IgD-negative memory B cell (primary cell): ENCODE results near the gene ST6GAL1. TPM values are rescaled to one million over a fixed set of nuclear protein-coding genes. Genes with fewer than 3 reads are reported as not detected.
"Not testable (repeated sequence)": the region's sequence is repeated elsewhere in the genome, so short reads cannot be mapped to it uniquely, and the experiment has no call there.

Experiments used
- H3K27ac Mint-ChIP-seq, 3 donors: one replicate each; pipeline ENCODE4 v1.8.0; 2020 to 2022; ENCODE audit warnings: mild to moderate bottlenecking in 3 of 3, mixed read lengths in 3 of 3, moderate library complexity in 1 of 3
- H3K27me3 Mint-ChIP-seq: one replicate; pipeline ENCODE4 v1.8.0; 2021; ENCODE audit warnings: mixed read lengths
- H3K36me3 Mint-ChIP-seq: one replicate; pipeline ENCODE4 v1.8.0; 2020; ENCODE audit warnings: mild to moderate bottlenecking, mixed read lengths
- H3K4me1 Mint-ChIP-seq, 3 donors: one replicate each; pipeline ENCODE4 v1.8.0; 2020 to 2022; ENCODE audit warnings: mixed read lengths in 3 of 3, mild to moderate bottlenecking in 1 of 3
- H3K4me3 Mint-ChIP-seq, 4 donors: one replicate each; pipeline ENCODE4 v1.8.0; 2020 to 2022; ENCODE audit warnings: mild to moderate bottlenecking in 4 of 4, mixed read lengths in 4 of 4, moderate library complexity in 3 of 4
- H3K9me3 Mint-ChIP-seq, 3 donors: one replicate each; pipeline ENCODE4 v1.8.0; 2020 to 2021; ENCODE audit warnings: mixed read lengths in 3 of 3, mild to moderate bottlenecking in 1 of 3
- polyA plus RNA-seq: library from polyadenylated mRNA; unstranded; fragments of 300-500 nt; fragmentation: Illumina TruSeq; gene quantifications from one replicate; pipeline ENCODE4 v1.2.3, GENCODE V29; 2021

ST6GAL1 gene
- polyA plus RNA-seq, 1 donor from 2014 or later, result 257 TPM

DNA sequence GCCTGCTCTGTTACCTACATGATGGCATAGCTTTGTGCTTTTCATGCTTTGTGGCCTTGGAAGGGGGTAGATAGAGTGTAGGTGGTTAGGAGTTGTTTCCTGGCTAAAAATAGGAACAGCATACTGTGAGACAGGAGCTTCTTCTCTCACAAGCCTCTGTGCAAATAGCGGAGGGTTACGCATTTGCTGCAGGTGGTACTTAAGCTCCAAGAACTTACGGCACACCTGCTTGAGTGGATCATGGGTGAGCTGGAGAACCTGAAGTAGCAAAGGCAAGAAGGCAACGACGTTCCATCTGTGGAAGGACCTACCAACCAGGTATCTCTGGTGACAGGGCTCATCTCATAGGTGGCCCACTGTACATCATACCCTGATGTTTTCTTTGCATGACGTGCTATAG, 66.0 kb downstream of the ST6GAL1 start:
- Mint-ChIP-seq H3K9me3 (peaks cover 0 to 3% (median 2%) of the 10 kb centered on the region in 3 donors), H3K27me3 (no peaks in the 10 kb centered on the region), H3K4me1 (peaks cover 46 to 71% (median 63%) of the 10 kb centered on the region in 3 donors), H3K4me3 (peak overlapping the region; percentile 85 to 95 (median 90)), H3K36me3 (peaks cover 13% of the 10 kb centered on the region), H3K27ac (peak overlapping the region; percentile 70 to 93 (median 73))

GRCh38 chr3:186997061-186997460, 66.7 kb downstream of the ST6GAL1 start:
- H3K27me3 Mint-ChIP-seq, result no peaks in the 10 kb centered on the region
- H3K9me3 Mint-ChIP-seq, result peaks cover 0 to 3% (median 2%) of the 10 kb centered on the region in 3 donors
- H3K36me3 Mint-ChIP-seq, result peaks cover 12% of the 10 kb centered on the region
- H3K27ac Mint-ChIP-seq, result peak overlapping the region; percentile 73 to 95 (median 93)
- peaks cover 43 to 68% (median 59%) of the 10 kb centered on the region in 3 donors for H3K4me1 Mint-ChIP-seq
- H3K4me3 Mint-ChIP-seq, result peak overlapping the region; percentile 85 to 95 (median 90)

DNA sequence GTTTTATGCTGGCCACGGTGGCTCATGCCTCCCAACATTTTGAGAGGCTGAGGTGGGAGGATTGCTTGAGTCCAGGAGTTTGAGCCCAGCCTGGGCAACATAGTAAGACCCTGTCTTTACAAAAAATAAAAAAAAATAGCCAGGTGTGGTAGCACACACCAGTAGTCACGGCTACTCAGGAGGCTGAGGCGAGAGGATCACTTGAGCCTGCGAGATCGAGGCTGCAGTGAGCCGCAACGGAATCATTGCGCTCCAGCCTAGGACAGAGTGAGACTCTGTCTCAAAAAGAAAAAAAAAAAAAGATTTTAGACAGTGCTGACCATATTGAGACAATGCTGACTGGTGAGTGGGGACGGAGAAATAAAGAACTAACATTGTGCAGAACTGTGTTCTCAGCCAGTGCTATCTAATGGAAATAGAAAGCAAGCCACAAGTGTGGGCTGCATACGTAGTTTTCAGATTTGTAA, 67.2 kb downstream of the ST6GAL1 start:
- peak overlapping the region; percentile 73 to 95 (median 93) for H3K27ac Mint-ChIP-seq
- H3K9me3 Mint-ChIP-seq, result peaks cover 0 to 3% (median 2%) of the 10 kb centered on the region in 3 donors
- H3K4me3 Mint-ChIP-seq, result peak overlapping the region; percentile 85 to 95 (median 90)
- H3K4me1 Mint-ChIP-seq, result peaks cover 46 to 70% (median 61%) of the 10 kb centered on the region in 3 donors
- peaks cover 13% of the 10 kb centered on the region for H3K36me3 Mint-ChIP-seq
- H3K27me3 Mint-ChIP-seq, result no peaks in the 10 kb centered on the region

GRCh38 chr3:186998937-186999368, 68.6 kb downstream of the ST6GAL1 start:
- H3K27me3 Mint-ChIP-seq, result no peaks in the 10 kb centered on the region
- peaks cover 18% of the 10 kb centered on the region for H3K36me3 Mint-ChIP-seq
- peaks cover 38 to 70% (median 61%) of the 10 kb centered on the region in 3 donors for H3K4me1 Mint-ChIP-seq
- peak overlapping the region; percentile 85 to 95 (median 90) for H3K4me3 Mint-ChIP-seq
- peaks cover 2 to 3% (median 2%) of the 10 kb centered on the region in 3 donors for H3K9me3 Mint-ChIP-seq
- peak overlapping the region; percentile 59 to 95 (median 73) for H3K27ac Mint-ChIP-seq

DNA sequence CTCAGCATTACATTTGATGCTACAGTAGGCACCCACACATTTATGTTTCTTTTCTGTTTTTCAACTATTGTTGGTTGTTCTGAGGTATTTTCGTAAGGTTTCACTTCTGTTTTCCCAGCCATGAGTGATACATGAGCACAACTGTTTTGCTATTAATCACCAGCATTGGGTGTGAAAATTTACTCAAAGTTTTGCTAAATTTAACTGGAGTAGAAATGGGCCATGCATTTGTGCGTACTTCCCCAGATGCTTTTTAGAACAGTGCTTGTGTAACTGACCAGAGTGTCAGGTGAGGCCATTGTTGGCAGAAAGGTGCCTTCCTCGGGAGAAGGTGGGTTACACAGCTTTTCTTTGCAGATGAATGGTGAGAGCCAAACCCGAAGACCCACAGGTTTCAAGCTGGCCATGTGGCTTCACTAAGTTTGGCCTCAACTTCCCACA, 70.4 kb downstream of the ST6GAL1 start:
- Mint-ChIP-seq H3K27ac (peak overlapping the region; percentile 73 to 98 (median 95)), H3K4me3 (peak overlapping the region; percentile 66 to 81 (median 74)), H3K4me1 (peaks cover 46 to 73% (median 62%) of the 10 kb centered on the region in 3 donors), H3K27me3 (no peaks in the 10 kb centered on the region), H3K36me3 (peaks cover 28% of the 10 kb centered on the region), H3K9me3 (peaks cover 2 to 3% (median 2%) of the 10 kb centered on the region in 3 donors)

GRCh38 chr3:187002915-187003314, 72.6 kb downstream of the ST6GAL1 start:
- Mint-ChIP-seq H3K4me3 (peak overlapping the region in 1 of 4 donors; percentile 80), H3K36me3 (peaks cover 45% of the 10 kb centered on the region), H3K9me3 (peaks cover 2 to 8% (median 3%) of the 10 kb centered on the region in 3 donors), H3K27me3 (no peaks in the 10 kb centered on the region), H3K4me1 (peaks cover 54 to 78% (median 71%) of the 10 kb centered on the region in 3 donors), H3K27ac (peak overlapping the region; percentile 73 to 98 (median 95))

DNA sequence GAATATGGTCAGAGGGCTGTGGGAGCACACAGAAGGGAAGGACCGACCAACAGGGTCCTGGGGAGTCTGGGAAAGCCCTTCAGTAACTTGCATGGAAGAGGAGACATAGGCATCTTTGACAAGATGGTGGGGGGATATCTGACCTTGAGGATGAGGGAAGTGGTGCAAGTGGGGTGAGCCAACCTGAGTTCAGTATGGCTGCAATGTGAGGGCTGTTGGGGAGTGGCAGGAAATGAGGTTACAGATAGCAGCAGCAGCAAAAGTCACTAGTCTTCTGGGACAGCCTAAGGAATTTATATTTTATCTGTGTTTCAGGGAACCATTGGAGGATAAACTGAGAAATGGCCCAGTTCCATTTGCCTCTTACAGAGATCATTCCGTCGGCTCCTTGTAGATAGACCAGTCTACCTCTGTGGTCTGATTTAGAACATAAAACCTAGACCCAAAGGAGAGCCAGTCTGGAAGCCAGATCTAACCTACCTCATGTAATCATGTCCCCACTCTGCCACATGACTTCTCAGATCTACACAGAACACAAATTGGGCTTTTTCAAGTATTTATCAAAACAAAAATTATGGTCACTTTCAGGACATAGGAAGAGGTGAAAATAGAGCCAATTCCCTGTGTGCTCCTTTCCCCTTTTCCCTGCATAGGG, 75.6 kb downstream of the ST6GAL1 start:
- Mint-ChIP-seq H3K36me3 (peaks cover 49% of the 10 kb centered on the region), H3K4me1 (peaks cover 45 to 70% (median 69%) of the 10 kb centered on the region in 3 donors), H3K4me3 (peak overlapping the region in 3 of 4 donors; percentile 15 to 78 (median 65)), H3K27ac (peak overlapping the region in 2 of 3 donors; percentile 23 to 53), H3K9me3 (peaks cover 2 to 6% (median 5%) of the 10 kb centered on the region in 3 donors), H3K27me3 (no peaks in the 10 kb centered on the region)

DNA sequence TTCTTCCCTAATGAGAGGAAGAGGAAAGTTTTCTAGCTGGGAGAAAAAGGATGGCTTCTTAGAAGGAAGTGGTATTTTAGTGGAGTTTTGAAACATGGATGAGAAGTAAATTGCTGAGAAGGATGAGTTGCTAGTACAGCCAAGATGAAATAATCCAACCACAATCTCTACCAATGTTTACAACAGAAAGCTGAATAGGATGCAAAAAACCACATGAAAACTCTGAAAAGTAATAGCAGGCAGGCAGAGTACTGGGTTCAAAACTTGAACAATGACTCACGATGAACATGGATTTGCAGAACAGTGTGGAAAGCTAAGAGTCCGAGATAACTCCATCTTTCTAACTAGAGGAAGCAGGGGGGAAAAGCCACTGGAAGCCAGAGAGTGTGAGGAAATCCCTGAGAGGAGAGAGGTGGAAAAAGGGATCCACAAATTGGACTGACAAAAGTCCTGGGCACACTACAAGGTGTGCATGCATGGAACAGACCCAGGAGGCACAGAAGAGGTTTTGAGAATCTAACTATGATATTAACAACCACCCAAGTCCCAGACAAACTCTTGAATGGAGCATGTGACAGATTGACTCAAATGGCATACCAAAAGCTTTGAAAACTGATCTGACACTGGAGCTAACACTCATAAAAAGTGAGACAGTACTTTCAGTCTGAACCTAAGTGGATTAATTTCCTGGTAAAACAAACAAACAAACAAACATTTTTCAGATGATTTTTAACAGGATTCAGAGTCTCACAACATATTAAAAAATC, 76.7 kb downstream of the ST6GAL1 start:
- peaks cover 47 to 72% (median 72%) of the 10 kb centered on the region in 3 donors for H3K4me1 Mint-ChIP-seq
- H3K27ac Mint-ChIP-seq, result peak overlapping the region; percentile 58 to 71 (median 62)
- H3K4me3 Mint-ChIP-seq, result peak overlapping the region in 3 of 4 donors; percentile 34 to 49 (median 37)
- H3K36me3 Mint-ChIP-seq, result peaks cover 47% of the 10 kb centered on the region
- H3K27me3 Mint-ChIP-seq, result no peaks in the 10 kb centered on the region
- H3K9me3 Mint-ChIP-seq, result peaks cover 2 to 6% (median 5%) of the 10 kb centered on the region in 3 donors

GRCh38 chr3:187010382-187010781, 80.1 kb downstream of the ST6GAL1 start:
- peaks cover 31% of the 10 kb centered on the region for H3K36me3 Mint-ChIP-seq
- peak overlapping the region in 3 of 4 donors; percentile 1 to 42 (median 41) for H3K4me3 Mint-ChIP-seq
- H3K27me3 Mint-ChIP-seq, H3K9me3 Mint-ChIP-seq: not testable (repeated sequence)
- peaks cover 51 to 77% (median 76%) of the 10 kb centered on the region in 3 donors for H3K4me1 Mint-ChIP-seq
- H3K27ac Mint-ChIP-seq, result peak overlapping the region in 2 of 3 donors; percentile 19 to 95

- H3K9me3 Mint-ChIP-seq, result peaks cover 0 to 6% (median 5%) of the 10 kb centered on the region in 3 donors
- peaks cover 51 to 76% (median 76%) of the 10 kb centered on the region in 3 donors for H3K4me1 Mint-ChIP-seq
- no peaks in the 10 kb centered on the region for H3K27me3 Mint-ChIP-seq
- H3K36me3 Mint-ChIP-seq, result peaks cover 20% of the 10 kb centered on the region
- H3K27ac Mint-ChIP-seq, result peak overlapping the region; percentile 92 to 95 (median 95)
- peak overlapping the region; percentile 35 to 85 (median 74) for H3K4me3 Mint-ChIP-seq
These were observed 81.6 kb downstream of the ST6GAL1 start for GRCh38 chr3:187011915-187012314.

- peaks cover 44 to 76% (median 75%) of the 10 kb centered on the region in 3 donors for H3K4me1 Mint-ChIP-seq
- H3K36me3 Mint-ChIP-seq, result peaks cover 13% of the 10 kb centered on the region
- H3K27ac Mint-ChIP-seq, result peak overlapping the region; percentile 92 to 95 (median 95)
- peak overlapping the region; percentile 35 to 85 (median 74) for H3K4me3 Mint-ChIP-seq
- H3K27me3 Mint-ChIP-seq, result no peaks in the 10 kb centered on the region
- H3K9me3 Mint-ChIP-seq, result peaks cover 0 to 6% (median 3%) of the 10 kb centered on the region in 3 donors
These were observed 82.3 kb downstream of the ST6GAL1 start for GRCh38 chr3:187012609-187013051.

- Mint-ChIP-seq H3K4me1 (peaks cover 38 to 75% (median 75%) of the 10 kb centered on the region in 3 donors), H3K27ac (peak overlapping the region; percentile 92 to 95 (median 95)), H3K4me3 (peak overlapping the region; percentile 35 to 85 (median 74)), H3K36me3 (peaks cover 7% of the 10 kb centered on the region), H3K27me3 (no peaks in the 10 kb centered on the region), H3K9me3 (peaks cover 0 to 2% (median 0%) of the 10 kb centered on the region in 3 donors)
These were observed 82.9 kb downstream of the ST6GAL1 start for GRCh38 chr3:187013159-187013716.

- H3K27ac Mint-ChIP-seq, result peak overlapping the region; percentile 88 to 95 (median 92)
- peaks cover 41 to 79% (median 76%) of the 10 kb centered on the region in 3 donors for H3K4me1 Mint-ChIP-seq
- peaks cover 3% of the 10 kb centered on the region for H3K36me3 Mint-ChIP-seq
- H3K9me3 Mint-ChIP-seq, result no peaks in the 10 kb centered on the region
- peak overlapping the region in 3 of 4 donors; percentile 6 to 84 (median 79) for H3K4me3 Mint-ChIP-seq
- no peaks in the 10 kb centered on the region for H3K27me3 Mint-ChIP-seq
These were observed 84.1 kb downstream of the ST6GAL1 start for GRCh38 chr3:187014417-187014864.
